GM21360 (cell line): ENCODE data around the gene PPP6R1.
"Not testable (repeated sequence)": the region's sequence is repeated elsewhere in the genome, so short reads cannot be mapped to it uniquely, and the experiment has no call there.

Source experiments
- ATAC-seq: cut with Tn5 transposase; IDR thresholded peaks from one replicate; pipeline ENCODE4 v1.9.1; 2021; ENCODE audit warnings: mild to moderate bottlenecking, moderate library complexity; ENCODE audit not compliant: unreplicated experiment

PPP6R1 gene

GRCh38 chr19:55224679-55225414, 34.0 kb downstream of the PPP6R1 start:
- not testable (repeated sequence) for ATAC-seq

- ATAC-seq: no peak
These were observed 34.7 kb downstream of the PPP6R1 start for GRCh38 chr19:55224038-55224665.

- no peak for ATAC-seq
These were observed 35.4 kb downstream of the PPP6R1 start for GRCh38 chr19:55223291-55224037.

- ATAC-seq: no peak
These were observed 38.3 kb downstream of the PPP6R1 start for GRCh38 chr19:55220525-55220924.

GRCh38 chr19:55216461-55217198, 42.2 kb downstream of the PPP6R1 start:
- ATAC-seq: no peak

GRCh38 chr19:55213547-55213946, 45.3 kb downstream of the PPP6R1 start:
- no peak for ATAC-seq

- ATAC-seq: no peak
These were observed 46.4 kb downstream of the PPP6R1 start for GRCh38 chr19:55212447-55212846.

GRCh38 chr19:55209693-55210472, 48.9 kb downstream of the PPP6R1 start:
- no peak for ATAC-seq

GRCh38 chr19:55208880-55209692, 49.7 kb downstream of the PPP6R1 start, which contains the start of gene PTPRH:
TSS of gene PTPRH (minus strand) at chr19:55209501. CDS start at chr19:55209433, 68 bp downstream.
- ATAC-seq: no peak

- no peak for ATAC-seq
These were observed 51.9 kb downstream of the PPP6R1 start for GRCh38 chr19:55206664-55207500.

- not testable (repeated sequence) for ATAC-seq
These were observed 56.6 kb downstream of the PPP6R1 start for GRCh38 chr19:55202199-55202598.

- ATAC-seq: no peak
These were observed 59.1 kb downstream of the PPP6R1 start for GRCh38 chr19:55199620-55200204.

GRCh38 chr19:55198651-55199050, 60.2 kb downstream of the PPP6R1 start:
- ATAC-seq: no peak

GRCh38 chr19:55197528-55197927, 61.3 kb downstream of the PPP6R1 start:
- ATAC-seq: no peak

- no peak for ATAC-seq
These were observed 62.0 kb downstream of the PPP6R1 start for GRCh38 chr19:55196803-55197202.

GRCh38 chr19:55193481-55193880, 65.3 kb downstream of the PPP6R1 start:
- ATAC-seq: no peak

GRCh38 chr19:55189403-55189835, 69.4 kb downstream of the PPP6R1 start:
- no peak for ATAC-seq

- no peak for ATAC-seq
These were observed 70.2 kb downstream of the PPP6R1 start for GRCh38 chr19:55188625-55189024.
